K562 (cell line): ENCODE results near the gene KIF3A. TPM values are rescaled to one million over a fixed set of nuclear protein-coding genes. Genes with fewer than 3 reads are reported as not detected.

Experiments
- ATAC-seq: fragments of 200-7000 bp; cut with Tn5 transposase; 3 replicates; pipeline ENCODE4 v1.9.1; 2020; ENCODE audit warnings: moderate library complexity
- BruUV-seq: library from RNA; stranded (reverse); fragments of 400-500 nt; replicated peaks from 2 replicates; lab custom pipeline; 2021; lab: Mats Ljungman, UMichigan
- CTCF ChIA-PET: fragments of 300-600 bp; formaldehyde crosslinking; extraction: SDS; loops from one replicate; lab custom pipeline; 2021; ENCODE audit warnings: low intra/inter-chr PET ratio; lab: Yijun Ruan, JAX
- POLR2A ChIA-PET: fragments of 300-600, 350-650 bp; sonication (Branson Sonifier 250); formaldehyde crosslinking; extraction: SDS; loops from one replicate; lab custom pipeline; 2021; ENCODE audit warnings: antibody characterized with exemption, inconsistent platforms; lab: Yijun Ruan, JAX
- DNase-seq, 4 experiments: peaks; one replicate each; pipeline versions ENCODE4 v3.0.0 to v3.0.0-alpha.2; 2011 to 2018; ENCODE audit warnings: low spot score in 3 of 4, mixed read lengths in 3 of 4; ENCODE audit errors: extremely low read depth in 1 of 4
- FAIRE-seq: peaks from 2 replicates; lab custom pipeline; 2011; peaks lifted over from hg19 to GRCh38; lab: Jason Lieb, UNC
- H2AFZ ChIP-seq: 2 replicates; pipeline ENCODE4 v1.6.0; 2011; ENCODE audit warnings: low read depth, low read length, control low read depth, inconsistent platforms
- H3K27ac ChIP-seq: fragments of 200-600 bp; 3 replicates; pipeline ENCODE4 v1.8.0; 2011; ENCODE audit warnings: low read depth, mild to moderate bottlenecking, control low read depth, inconsistent platforms, low read length, moderate library complexity, mixed read lengths; ENCODE audit errors: extremely low read depth
- H3K27me3 ChIP-seq, 2 experiments: fragments of 300-600 bp in 1 of 2; 2 replicates in 1 of 2; 3 replicates in 1 of 2; pipeline versions ENCODE4 v1.6.0 to v1.8.0; 2011; ENCODE audit warnings: inconsistent platforms in 2 of 2, low read length in 2 of 2, mild to moderate bottlenecking in 1 of 2, mixed read lengths in 1 of 2, moderate library complexity in 1 of 2; ENCODE audit not compliant: control insufficient read depth in 2 of 2, insufficient read depth in 2 of 2
- H3K36me3 ChIP-seq: fragments of 300-600 bp; 3 replicates; pipeline ENCODE4 v1.8.0; 2011; ENCODE audit warnings: mild to moderate bottlenecking, low read length, inconsistent platforms; ENCODE audit not compliant: control insufficient read depth, insufficient read depth
- H3K4me1 ChIP-seq, 2 experiments: fragments of 200-600 bp in 1 of 2; replicated peaks in 1 of 2; 2 replicates in 1 of 2; 3 replicates in 1 of 2; pipeline versions ENCODE4 v1.5.1 to v1.8.0; 2011; ENCODE audit warnings: inconsistent platforms in 2 of 2, low read length in 2 of 2, mild to moderate bottlenecking in 1 of 2, mixed read lengths in 1 of 2, moderate library complexity in 1 of 2; ENCODE audit not compliant: control insufficient read depth in 2 of 2, insufficient read depth in 2 of 2
- H3K4me2 ChIP-seq: 2 replicates; pipeline ENCODE4 v1.6.1; 2011; ENCODE audit warnings: low read length, control low read depth, inconsistent platforms, mixed read lengths; ENCODE audit not compliant: insufficient read depth
- H3K4me3 ChIP-seq: fragments of 200-600 bp; sonication (generic), shearing (Covaris generic); 2 replicates; pipeline ENCODE4 v1.5.1; 2016; ENCODE audit warnings: control low read depth, inconsistent platforms
- H3K79me2 ChIP-seq: fragments of 200-600 bp; 3 replicates; pipeline ENCODE4 v1.8.0; 2011; ENCODE audit warnings: low read length, inconsistent platforms; ENCODE audit not compliant: control insufficient read depth, insufficient read depth
- H3K9ac ChIP-seq, 2 experiments: 2 replicates each; pipeline versions ENCODE4 v1.6.0 to v1.6.1; 2011; ENCODE audit warnings: low read depth in 2 of 2, low read length in 2 of 2, control low read depth in 1 of 2, inconsistent platforms in 1 of 2, mild to moderate bottlenecking in 1 of 2, mixed read lengths in 1 of 2; ENCODE audit not compliant: insufficient read depth in 1 of 2
- H3K9me1 ChIP-seq: one replicate; pipeline ENCODE4 v1.6.0; 2011; ENCODE audit warnings: inconsistent platforms, mild to moderate bottlenecking, low read length, moderate library complexity; ENCODE audit not compliant: control insufficient read depth, insufficient read depth
- H3K9me3 ChIP-seq: replicated peaks from 2 replicates; pipeline ENCODE4 v1.5.1; 2011; ENCODE audit warnings: low read depth, low read length, inconsistent platforms; ENCODE audit not compliant: control insufficient read depth, insufficient read depth
- H4K20me1 ChIP-seq: replicated peaks from 2 replicates; pipeline ENCODE4 v1.6.1; 2011; ENCODE audit warnings: low read length, inconsistent platforms, mixed read lengths; ENCODE audit not compliant: control insufficient read depth, insufficient read depth
- POLR2A ChIP-seq: fragments of 450-650 bp; conservative IDR thresholded peaks from 2 replicates; pipeline ENCODE4 v1.6.1; 2016
- TCFL5 ChIP-seq: fragments of 250-450 bp; sonication (Bioruptor Pico); conservative IDR thresholded peaks from 2 replicates; pipeline ENCODE4 v1.6.1; 2021; ENCODE audit warnings: mild to moderate bottlenecking, moderate library complexity, matching md5 sums
- TEAD4 ChIP-seq, 2 experiments: sonication (generic) in 1 of 2; formaldehyde crosslinking in 1 of 2; IDR thresholded peaks; 2 replicates each; pipeline versions ENCODE4 v1.6.1 to v1.8.0; 2012 to 2022; ENCODE audit warnings: borderline replicate concordance in 1 of 2, inconsistent platforms in 1 of 2, low read length in 1 of 2, mild to moderate bottlenecking in 1 of 2, missing genetic modification reagents in 1 of 2
- WGBS: fragments of 100-300 bp; shearing (Covaris generic); methylation state at CpG from one replicate; pipeline ENCODE4 v1.1.6; 2016; ENCODE audit warnings: low coverage, mixed read lengths; ENCODE audit not compliant: insufficient coverage; ENCODE audit errors: missing lambda C conversion rate; 5-methylcytosine and 5-hydroxymethylcytosine counted together
- in situ Hi-C: fragments of 300-500 bp; cut with MboI; formaldehyde crosslinking; loops from 4 replicates; pipeline ENCODE4 v1.15.0; 2018; ENCODE audit warnings: inconsistent platforms, mixed read lengths
- intact Hi-C: fragments of 100-400 bp; cut with micrococcal nuclease; formaldehyde crosslinking; loops from 2 replicates; pipeline ENCODE4 v1.14.2; 2022
- polyA plus RNA-seq, 8 experiments: library from polyadenylated mRNA; depleted of rRNA in 4 of 8; stranded (reverse) in 5 of 8; unstranded in 3 of 8; fragments of >200 nt; fragmentation: Nextera tagmentation in 2 of 8; fragmentation: Illumina TruSeq in 1 of 8; extraction: Ambion mirVana in 2 of 8; extraction: Trizol in 1 of 8; gene quantifications; 2 replicates each; pipeline versions ENCODE4 v1.2.1 to v1.2.3, GENCODE V29; 2011 to 2014; ENCODE audit warnings: inconsistent platforms in 1 of 8, missing spikeins in 1 of 8
- total RNA-seq, 7 experiments: library from RNA; depleted of rRNA in 6 of 7; stranded (reverse); fragments of >200 nt in 6 of 7; fragmentation: Illumina TruSeq in 2 of 7; extraction: Trizol in 2 of 7; gene quantifications; 2 replicates each; pipeline versions ENCODE4 v1.2.1 to v1.2.3, GENCODE V29; 2011 to 2021; ENCODE audit warnings: low replicate concordance in 1 of 7
- TF ChIP-seq, protein P1 (sequence below), 2 experiments: fragments of 450-650 bp in 1 of 2; IDR thresholded peaks; 2 replicates each; pipeline ENCODE4 v1.6.1; 2011 to 2017; ENCODE audit warnings: low read depth in 2 of 2, antibody characterized with exemption in 1 of 2, borderline replicate concordance in 1 of 2, low read length in 1 of 2, mild to moderate bottlenecking in 1 of 2, mixed read lengths in 1 of 2; ENCODE audit not compliant: control insufficient read depth in 1 of 2
- TF ChIP-seq, protein P2 (sequence below): IDR thresholded peaks from 3 replicates; pipeline ENCODE4 v1.6.1; 2011; ENCODE audit warnings: borderline replicate concordance, mild to moderate bottlenecking; ENCODE audit not compliant: insufficient read length, insufficient read depth
- TF ChIP-seq, protein P3 (sequence below): sonication (generic); formaldehyde crosslinking; IDR thresholded peaks from 2 replicates; pipeline ENCODE4 v1.8.1; 2023; ENCODE audit warnings: mild to moderate bottlenecking, missing genetic modification reagents

KIF3A gene
- total and polyA plus RNA-seq, 9 of the 15 experiments (the other 6 are each of a cell fraction or from before 2014, with no cell fraction given), result 1.5 to 7.8 (median 6.0) TPM

DNA sequence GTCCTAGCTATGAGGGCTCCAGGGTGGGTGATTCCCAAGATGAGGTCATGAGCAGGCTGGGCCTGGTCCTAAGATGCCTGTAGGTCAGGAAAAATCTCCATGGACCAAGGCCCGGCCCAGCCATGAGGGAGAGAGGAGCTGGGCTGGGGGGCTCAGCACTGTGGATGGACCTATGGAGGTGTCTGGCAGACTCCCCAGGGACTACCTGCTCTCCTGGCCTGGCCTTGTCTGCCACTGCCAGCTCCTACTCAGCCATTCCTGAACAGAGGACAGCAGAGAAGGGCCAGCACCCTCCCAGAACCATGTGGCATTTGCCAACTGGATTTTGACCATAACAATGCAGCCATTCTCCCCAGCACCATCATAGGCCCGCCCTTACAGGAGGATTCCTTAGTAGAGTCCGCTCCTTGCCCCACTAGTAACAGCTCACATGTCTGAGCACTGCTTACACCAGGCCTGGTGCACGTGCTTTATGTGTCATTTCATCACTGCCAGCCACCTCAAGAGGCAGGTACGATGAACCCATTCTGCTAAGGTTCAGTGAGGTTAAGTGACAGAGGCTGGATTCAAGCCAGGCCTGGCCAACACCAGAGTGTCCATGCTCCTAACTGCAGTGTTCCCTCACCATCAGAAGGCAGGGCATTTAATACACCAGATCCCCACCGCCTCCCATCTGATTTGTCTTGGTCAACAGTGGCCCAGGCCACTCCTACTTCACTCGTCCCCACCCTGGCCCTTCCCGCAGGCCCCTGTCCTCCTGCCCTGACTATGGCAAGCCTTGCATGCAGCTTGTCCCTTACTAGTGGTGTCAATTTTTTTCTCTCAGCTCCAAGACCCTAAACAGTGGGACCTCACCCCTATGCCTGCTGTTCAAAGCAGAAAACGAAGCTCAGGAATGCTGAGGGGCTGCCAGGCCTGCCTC, 78.7 kb downstream of the KIF3A start (continued):
- TF ChIP-seq, protein P1, sequence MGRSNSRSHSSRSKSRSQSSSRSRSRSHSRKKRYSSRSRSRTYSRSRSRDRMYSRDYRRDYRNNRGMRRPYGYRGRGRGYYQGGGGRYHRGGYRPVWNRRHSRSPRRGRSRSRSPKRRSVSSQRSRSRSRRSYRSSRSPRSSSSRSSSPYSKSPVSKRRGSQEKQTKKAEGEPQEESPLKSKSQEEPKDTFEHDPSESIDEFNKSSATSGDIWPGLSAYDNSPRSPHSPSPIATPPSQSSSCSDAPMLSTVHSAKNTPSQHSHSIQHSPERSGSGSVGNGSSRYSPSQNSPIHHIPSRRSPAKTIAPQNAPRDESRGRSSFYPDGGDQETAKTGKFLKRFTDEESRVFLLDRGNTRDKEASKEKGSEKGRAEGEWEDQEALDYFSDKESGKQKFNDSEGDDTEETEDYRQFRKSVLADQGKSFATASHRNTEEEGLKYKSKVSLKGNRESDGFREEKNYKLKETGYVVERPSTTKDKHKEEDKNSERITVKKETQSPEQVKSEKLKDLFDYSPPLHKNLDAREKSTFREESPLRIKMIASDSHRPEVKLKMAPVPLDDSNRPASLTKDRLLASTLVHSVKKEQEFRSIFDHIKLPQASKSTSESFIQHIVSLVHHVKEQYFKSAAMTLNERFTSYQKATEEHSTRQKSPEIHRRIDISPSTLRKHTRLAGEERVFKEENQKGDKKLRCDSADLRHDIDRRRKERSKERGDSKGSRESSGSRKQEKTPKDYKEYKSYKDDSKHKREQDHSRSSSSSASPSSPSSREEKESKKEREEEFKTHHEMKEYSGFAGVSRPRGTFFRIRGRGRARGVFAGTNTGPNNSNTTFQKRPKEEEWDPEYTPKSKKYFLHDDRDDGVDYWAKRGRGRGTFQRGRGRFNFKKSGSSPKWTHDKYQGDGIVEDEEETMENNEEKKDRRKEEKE (IDR thresholded peaks at IDR 0.05; ENCODE audit: borderline replicate concordance in 1 of 2, control insufficient read depth in 1 of 2, low read depth in 2 of 2, low read length in 1 of 2), result no peak
- TF ChIP-seq TCFL5 (CRISPR knock-in tag), result no peak

DNA sequence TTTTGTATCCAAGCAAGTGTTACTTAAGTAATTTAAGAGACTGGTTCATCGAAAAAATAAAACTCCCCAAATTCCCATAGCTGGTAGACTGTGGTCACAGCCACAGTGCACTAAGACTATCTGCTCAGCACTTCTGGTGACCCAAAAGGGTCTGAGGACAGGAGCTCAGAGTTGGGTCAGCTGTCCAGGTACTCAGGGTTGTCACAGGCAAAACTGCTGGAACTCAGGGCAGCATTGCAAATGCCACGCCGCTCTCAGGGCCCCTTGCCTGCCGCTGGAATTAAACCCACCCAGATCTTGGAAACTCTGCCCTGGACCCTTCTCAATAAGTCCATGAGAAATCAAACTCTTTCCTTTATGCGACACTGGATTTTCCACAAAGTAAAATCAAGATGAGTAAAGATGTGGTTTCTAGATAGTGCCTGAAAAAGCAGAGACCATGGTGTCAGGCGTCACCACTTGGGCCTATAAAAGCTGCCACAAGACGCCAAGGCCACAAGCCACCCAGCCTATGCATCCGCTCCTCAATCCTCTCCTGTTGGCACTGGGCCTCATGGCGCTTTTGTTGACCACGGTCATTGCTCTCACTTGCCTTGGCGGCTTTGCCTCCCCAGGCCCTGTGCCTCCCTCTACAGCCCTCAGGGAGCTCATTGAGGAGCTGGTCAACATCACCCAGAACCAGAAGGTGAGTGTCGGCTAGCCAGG, 79.5 kb downstream of the KIF3A start, which contains the start of gene IL13:
TSS of gene IL13 (plus strand) at position 498 of the 705 bp plus-strand sequence. CDS start at position 512, 14 bp downstream.
- Histone ChIP-seq H3K4me1 (peaks cover 23 to 37% of the 10 kb centered on the region in 2 experiments), H3K9ac (peak within 1 kb of the TSS in 1 of 2 experiments; percentile 5; a peak in 2 of 4 replicates), H3K4me2 (no peak within 1 kb of the TSS), H4K20me1 (no peaks in the 10 kb centered on the region), H3K27me3 (no peaks in the 10 kb centered on the region), H3K27ac (no peak within 1 kb of the TSS; the same call in 2 of the 3 replicates), H3K36me3 (no peaks in the 10 kb centered on the region), H2AFZ (0 out of 2 replicates have a peak within 1 kb of the TSS, but pooled peaks have one; percentile 36), H3K4me3 (no peak within 1 kb of the TSS), H3K79me2 (no peaks in the 10 kb centered on the region), H3K9me1 (no peaks in the 10 kb centered on the region), H3K9me3 (no peaks in the 10 kb centered on the region)
- no peak for DNase-seq
- no peak for ATAC-seq
- no TSS peak for BruUV-seq
- no peak for FAIRE-seq
- TF ChIP-seq, protein P2, sequence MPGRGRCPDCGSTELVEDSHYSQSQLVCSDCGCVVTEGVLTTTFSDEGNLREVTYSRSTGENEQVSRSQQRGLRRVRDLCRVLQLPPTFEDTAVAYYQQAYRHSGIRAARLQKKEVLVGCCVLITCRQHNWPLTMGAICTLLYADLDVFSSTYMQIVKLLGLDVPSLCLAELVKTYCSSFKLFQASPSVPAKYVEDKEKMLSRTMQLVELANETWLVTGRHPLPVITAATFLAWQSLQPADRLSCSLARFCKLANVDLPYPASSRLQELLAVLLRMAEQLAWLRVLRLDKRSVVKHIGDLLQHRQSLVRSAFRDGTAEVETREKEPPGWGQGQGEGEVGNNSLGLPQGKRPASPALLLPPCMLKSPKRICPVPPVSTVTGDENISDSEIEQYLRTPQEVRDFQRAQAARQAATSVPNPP, result no peak
- TF ChIP-seq TEAD4 (IDR thresholded peaks at IDR 0.05; ENCODE audit: low read length), result no peak
- no peak for TF ChIP-seq TEAD4 (CRISPR knock-in tag; IDR thresholded peaks at IDR 0.05; ENCODE audit: borderline replicate concordance)
- TF ChIP-seq, protein P3, sequence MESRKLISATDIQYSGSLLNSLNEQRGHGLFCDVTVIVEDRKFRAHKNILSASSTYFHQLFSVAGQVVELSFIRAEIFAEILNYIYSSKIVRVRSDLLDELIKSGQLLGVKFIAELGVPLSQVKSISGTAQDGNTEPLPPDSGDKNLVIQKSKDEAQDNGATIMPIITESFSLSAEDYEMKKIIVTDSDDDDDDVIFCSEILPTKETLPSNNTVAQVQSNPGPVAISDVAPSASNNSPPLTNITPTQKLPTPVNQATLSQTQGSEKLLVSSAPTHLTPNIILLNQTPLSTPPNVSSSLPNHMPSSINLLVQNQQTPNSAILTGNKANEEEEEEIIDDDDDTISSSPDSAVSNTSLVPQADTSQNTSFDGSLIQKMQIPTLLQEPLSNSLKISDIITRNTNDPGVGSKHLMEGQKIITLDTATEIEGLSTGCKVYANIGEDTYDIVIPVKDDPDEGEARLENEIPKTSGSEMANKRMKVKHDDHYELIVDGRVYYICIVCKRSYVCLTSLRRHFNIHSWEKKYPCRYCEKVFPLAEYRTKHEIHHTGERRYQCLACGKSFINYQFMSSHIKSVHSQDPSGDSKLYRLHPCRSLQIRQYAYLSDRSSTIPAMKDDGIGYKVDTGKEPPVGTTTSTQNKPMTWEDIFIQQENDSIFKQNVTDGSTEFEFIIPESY, result 0 out of 2 replicates have a peak, but pooled peaks have one; percentile 23
- TF ChIP-seq POLR2A, result no peak
- intact Hi-C loops, result no loop called here
- CTCF ChIA-PET, result no interaction called here
- WGBS, result 71% methylated on average over 12 of the region's 12 CpGs
- POLR2A ChIA-PET, result interaction anchor here (0.7 to 2.4 kb wide), 5 partner anchors 10 to 201 kb away, joined by 3 to 7 read pairs (median 3); no protein-coding TSS in a partner anchor
- in situ Hi-C loops, result no loop called here
